Endothelial cell (in vitro differentiated cells): Measurements from ENCODE around the gene DAZ1. TPM values are rescaled to one million over a fixed set of nuclear protein-coding genes. Genes with fewer than 3 reads are reported as not detected.
"Not testable (repeated sequence)": the region's sequence is repeated elsewhere in the genome, so short reads cannot be mapped to it uniquely, and the experiment has no call there.

Source experiments
- DNase-seq: peaks from one replicate; pipeline ENCODE4 v3.0.0; 2021; ENCODE audit warnings: low spot score
- H3K27ac Mint-ChIP-seq: one replicate; pipeline ENCODE4 v1.8.0; 2021; ENCODE audit warnings: mixed read lengths, inconsistent platforms; ENCODE audit not compliant: unreplicated experiment
- H3K27me3 Mint-ChIP-seq: one replicate; pipeline ENCODE4 v1.8.0; 2021; ENCODE audit warnings: mild to moderate bottlenecking, moderate library complexity, mixed read lengths, inconsistent platforms; ENCODE audit not compliant: unreplicated experiment
- H3K36me3 Mint-ChIP-seq: one replicate; pipeline ENCODE4 v1.8.0; 2021; ENCODE audit warnings: mild to moderate bottlenecking, low read depth, mixed read lengths, inconsistent platforms; ENCODE audit not compliant: unreplicated experiment
- H3K4me1 Mint-ChIP-seq: one replicate; pipeline ENCODE4 v1.8.0; 2021; ENCODE audit warnings: mild to moderate bottlenecking, mixed read lengths, inconsistent platforms; ENCODE audit not compliant: unreplicated experiment
- H3K4me3 Mint-ChIP-seq: one replicate; pipeline ENCODE4 v1.8.0; 2021; ENCODE audit warnings: mild to moderate bottlenecking, mixed read lengths, inconsistent platforms; ENCODE audit not compliant: unreplicated experiment
- H3K9me3 Mint-ChIP-seq: one replicate; pipeline ENCODE4 v1.8.0; 2021; ENCODE audit warnings: mixed read lengths, inconsistent platforms; ENCODE audit not compliant: unreplicated experiment
- long read RNA-seq: library from polyadenylated mRNA; unstranded; transcript quantifications from one replicate; pipeline ENCODE4 v2.0.0, GENCODE V29; 2020; ENCODE audit not compliant: unreplicated experiment
- total RNA-seq: library from RNA; stranded (reverse); fragmentation: NEBNext Ultra II Directional; extraction: Animal tissue kit (Norgen Biotek cat#: 25700); gene quantifications from one replicate; pipeline ENCODE4 v1.2.1, GENCODE V29; 2021; ENCODE audit not compliant: unreplicated experiment

Gene DAZ1, protein sequence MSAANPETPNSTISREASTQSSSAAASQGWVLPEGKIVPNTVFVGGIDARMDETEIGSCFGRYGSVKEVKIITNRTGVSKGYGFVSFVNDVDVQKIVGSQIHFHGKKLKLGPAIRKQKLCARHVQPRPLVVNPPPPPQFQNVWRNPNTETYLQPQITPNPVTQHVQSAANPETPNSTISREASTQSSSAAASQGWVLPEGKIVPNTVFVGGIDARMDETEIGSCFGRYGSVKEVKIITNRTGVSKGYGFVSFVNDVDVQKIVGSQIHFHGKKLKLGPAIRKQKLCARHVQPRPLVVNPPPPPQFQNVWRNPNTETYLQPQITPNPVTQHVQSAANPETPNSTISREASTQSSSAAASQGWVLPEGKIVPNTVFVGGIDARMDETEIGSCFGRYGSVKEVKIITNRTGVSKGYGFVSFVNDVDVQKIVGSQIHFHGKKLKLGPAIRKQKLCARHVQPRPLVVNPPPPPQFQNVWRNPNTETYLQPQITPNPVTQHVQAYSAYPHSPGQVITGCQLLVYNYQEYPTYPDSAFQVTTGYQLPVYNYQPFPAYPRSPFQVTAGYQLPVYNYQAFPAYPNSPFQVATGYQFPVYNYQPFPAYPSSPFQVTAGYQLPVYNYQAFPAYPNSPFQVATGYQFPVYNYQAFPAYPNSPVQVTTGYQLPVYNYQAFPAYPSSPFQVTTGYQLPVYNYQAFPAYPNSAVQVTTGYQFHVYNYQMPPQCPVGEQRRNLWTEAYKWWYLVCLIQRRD
- total RNA-seq, result not detected
- long read RNA-seq, result 0 reads

GRCh38 chrY:23198908-23199307, at the start of gene DAZ1:
TSS of gene DAZ1 (minus strand) at chrY:23199008. CDS start at chrY:23198800, 208 bp downstream.
- not testable (repeated sequence) for H3K36me3 Mint-ChIP-seq, H3K27me3 Mint-ChIP-seq, DNase-seq, H3K4me1 Mint-ChIP-seq, H3K4me3 Mint-ChIP-seq, H3K9me3 Mint-ChIP-seq, H3K27ac Mint-ChIP-seq

GRCh38 chrY:23219233-23219632, 20.4 kb upstream of the DAZ1 start, which contains the start of gene DAZ2:
TSS of gene DAZ2 (plus strand) at chrY:23219533. CDS start at chrY:23219741, 208 bp downstream.
- not testable (repeated sequence) for H3K4me1 Mint-ChIP-seq, DNase-seq, H3K36me3 Mint-ChIP-seq, H3K27ac Mint-ChIP-seq, H3K9me3 Mint-ChIP-seq, H3K27me3 Mint-ChIP-seq, H3K4me3 Mint-ChIP-seq

DNA sequence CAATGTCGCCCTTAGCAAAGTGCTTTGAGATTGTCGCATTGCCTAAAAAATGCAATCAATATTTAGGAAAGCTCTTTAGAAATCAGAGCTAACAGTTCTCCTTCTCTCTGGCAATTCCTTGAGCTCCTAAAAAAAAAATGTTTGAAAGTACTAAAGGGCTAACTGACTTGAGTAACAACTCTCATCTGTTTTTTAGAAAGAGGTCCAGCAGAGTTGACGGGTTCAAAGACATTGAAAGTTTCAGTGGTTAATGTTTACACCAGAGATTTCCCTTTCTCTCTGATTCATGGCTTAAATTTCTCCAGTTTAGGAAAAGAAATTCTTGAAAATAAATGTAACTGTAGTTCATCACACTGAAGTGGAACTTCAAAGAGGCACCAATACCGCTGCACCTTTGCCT, 11.9 kb upstream of the DAZ1 start:
- DNase-seq, H3K4me3 Mint-ChIP-seq, H3K27ac Mint-ChIP-seq, H3K4me1 Mint-ChIP-seq, H3K27me3 Mint-ChIP-seq, H3K9me3 Mint-ChIP-seq, H3K36me3 Mint-ChIP-seq: not testable (repeated sequence)

GRCh38 chrY:23209802-23210495, 11.1 kb upstream of the DAZ1 start:
- H3K36me3 Mint-ChIP-seq, H3K9me3 Mint-ChIP-seq, H3K4me1 Mint-ChIP-seq, H3K27me3 Mint-ChIP-seq, H3K27ac Mint-ChIP-seq, H3K4me3 Mint-ChIP-seq, DNase-seq: not testable (repeated sequence)

- not testable (repeated sequence) for DNase-seq, H3K27ac Mint-ChIP-seq, H3K4me3 Mint-ChIP-seq, H3K9me3 Mint-ChIP-seq, H3K27me3 Mint-ChIP-seq, H3K36me3 Mint-ChIP-seq, H3K4me1 Mint-ChIP-seq
Measured at GRCh38 chrY:23207455-23207854, 8.6 kb upstream of the DAZ1 start.

Other genes starting within 250 kb of the DAZ1 start
- gene BPY2, start 214.7 kb downstream of the DAZ1 start, total RNA-seq, result not detected
- not detected for gene DAZ2, start 20.5 kb upstream of the DAZ1 start, total RNA-seq